CD4-positive, alpha-beta T cell treated with Interleukin-4 for 1 hour (primary cell): Measurements from ENCODE around the gene TOB2.

Source experiments
- DNase-seq, 2 donors: peaks; one replicate each; pipeline ENCODE4 v3.0.0-alpha.2; 2020 to 2022

TOB2 gene

GRCh38 chr22:41446639-41447434, at the start of gene TOB2:
Gene TOB2, minus strand, starts transcription at chr22:41446801. Its CDS starts 9,456 bp downstream, at chr22:41437345.
- DNase-seq, result peak; percentile 94 to 96

- no peak for DNase-seq
Observed at GRCh38 chr22:41491374-41492100, 44.9 kb upstream of the TOB2 start.

- no peak for DNase-seq
Observed at GRCh38 chr22:41488596-41489385, 42.2 kb upstream of the TOB2 start.

- DNase-seq, result no peak
Observed at GRCh38 chr22:41488076-41488475, 41.5 kb upstream of the TOB2 start.

GRCh38 chr22:41487037-41487935, 40.7 kb upstream of the TOB2 start:
- DNase-seq, result no peak

- DNase-seq, result no peak
Observed at GRCh38 chr22:41485033-41485432, 38.4 kb upstream of the TOB2 start.

- DNase-seq, result no peak
Observed at GRCh38 chr22:41482319-41482935, 35.8 kb upstream of the TOB2 start.

- no peak for DNase-seq
Observed at GRCh38 chr22:41481925-41482318, 35.3 kb upstream of the TOB2 start.

- no peak for DNase-seq
Observed at GRCh38 chr22:41481131-41481830, 34.7 kb upstream of the TOB2 start.

- no peak for DNase-seq
Observed at GRCh38 chr22:41480397-41480735, 33.8 kb upstream of the TOB2 start.

GRCh38 chr22:41479671-41480396, 33.2 kb upstream of the TOB2 start:
- DNase-seq, result no peak

- no peak for DNase-seq
Observed at GRCh38 chr22:41478891-41479521, 32.4 kb upstream of the TOB2 start.

GRCh38 chr22:41478473-41478872, 31.9 kb upstream of the TOB2 start:
- DNase-seq, result no peak

GRCh38 chr22:41474872-41475451, 28.4 kb upstream of the TOB2 start:
- no peak for DNase-seq

- DNase-seq, result no peak
Observed at GRCh38 chr22:41471568-41471967, 25.0 kb upstream of the TOB2 start.

- DNase-seq, result no peak
Observed at GRCh38 chr22:41470886-41471285, 24.3 kb upstream of the TOB2 start.

- peak in 1 of 2 donors; percentile 33 for DNase-seq
Observed at GRCh38 chr22:41469218-41469851, 22.7 kb upstream of the TOB2 start.

GRCh38 chr22:41468381-41469217, 22.0 kb upstream of the TOB2 start, which contains the start of the genes ACO2 and PHF5A:
Gene ACO2, plus strand, starts transcription at chr22:41469117. Its CDS starts 30 bp downstream, at chr22:41469147.
Gene PHF5A, minus strand, starts transcription at chr22:41468692. Its CDS starts 39 bp downstream, at chr22:41468653.
- DNase-seq, result peak; percentile 96 to 98
